A549 treated with ZK216348 at 1 μM for 4 hours (cell line): ENCODE results near the gene CPT2. TPM values are rescaled to one million over a fixed set of nuclear protein-coding genes. Genes with fewer than 3 reads are reported as not detected.

Experiments
- total RNA-seq: library from RNA; stranded (reverse); fragments of 200-300 nt; extraction: Qiagen RNA extraction; gene quantifications from 5 replicates; pipeline ENCODE4 v1.2.3, GENCODE V29; 2022; ENCODE audit warnings: low read depth

CPT2 gene
- total RNA-seq = 8.1 to 9.6 TPM (median 9.0 TPM) in 5 replicates

GRCh38 chr1:53196485-53197290, at the start of gene CPT2:
TSS of gene CPT2 (plus strand) at chr1:53196824. CDS start at chr1:53196944, 120 bp downstream.

GRCh38 chr1:53220171-53220961, 23.7 kb downstream of the CPT2 start, which contains the start of gene CZIB:
TSS of gene CZIB (minus strand) at chr1:53220634. CDS start at chr1:53220575, 59 bp downstream.

GRCh38 chr1:53238197-53239155, 41.9 kb downstream of the CPT2 start, which contains the start of gene MAGOH:
TSS of gene MAGOH (minus strand) at chr1:53238518. CDS start at chr1:53238448, 70 bp downstream.

Other genes with a start within 250 kb of the CPT2 start
- not detected in 5 replicates for gene PODN, start 134.6 kb upstream of the CPT2 start, total RNA-seq
- not detected in 5 replicates for gene SLC1A7, start 54.2 kb upstream of the CPT2 start, total RNA-seq
- 27.4 to 37.1 TPM (median 29.2 TPM) in 5 replicates for gene CZIB, start 23.8 kb downstream of the CPT2 start, total RNA-seq
- 60.3 to 127 TPM (median 64.7 TPM) in 5 replicates for gene MAGOH, start 41.7 kb downstream of the CPT2 start, total RNA-seq
- 31.8 to 45.8 TPM (median 38.7 TPM) in 5 replicates for gene LRP8, start 131.2 kb downstream of the CPT2 start, total RNA-seq